Large intestine (tissue), 3 donors: ENCODE data around the gene KRTAP10-1. TPM values are rescaled to one million over a fixed set of nuclear protein-coding genes. Genes with fewer than 3 reads are reported as not detected.

ENCODE experiments used
- DNase-seq, 2 donors: peaks; one replicate each; pipeline versions ENCODE4 v3.0.0 to v3.0.0-alpha.2; 2013
- H3K27ac ChIP-seq: one replicate; pipeline ENCODE4 v1.5.1; 2013; ENCODE audit warnings: low read length
- H3K27me3 ChIP-seq: 2 replicates; pipeline ENCODE4 v1.6.1; 2013; ENCODE audit warnings: low read length; ENCODE audit not compliant: control insufficient read depth, insufficient read depth
- H3K36me3 ChIP-seq: 2 replicates; pipeline ENCODE4 v1.6.1; 2013; ENCODE audit warnings: low read length; ENCODE audit not compliant: control insufficient read depth, insufficient read depth
- H3K4me1 ChIP-seq: one replicate; pipeline ENCODE4 v1.6.1; 2013; ENCODE audit warnings: low read length; ENCODE audit not compliant: control insufficient read depth, insufficient read depth
- H3K4me3 ChIP-seq: one replicate; pipeline ENCODE4 v1.5.1; 2013; ENCODE audit warnings: low read length
- H3K9me3 ChIP-seq: one replicate; pipeline ENCODE4 v1.6.1; 2013; ENCODE audit warnings: mild to moderate bottlenecking, low read depth, low read length, moderate library complexity; ENCODE audit not compliant: control insufficient read depth
- WGBS: methylation state at CpG from one replicate; pipeline ENCODE4 v1.1.5; 2013; ENCODE audit warnings: low lambda C conversion rate; ENCODE audit not compliant: insufficient coverage; 5-methylcytosine and 5-hydroxymethylcytosine counted together
- polyA plus RNA-seq: library from polyadenylated mRNA; unstranded; fragments of 120-200 nt; gene quantifications from one replicate; pipeline ENCODE4 v1.2.1, GENCODE V29; 2013

The KRTAP10-1 gene
- polyA plus RNA-seq, 1 donor = not detected

- H3K27me3 ChIP-seq = no peaks in the 10 kb centered on the region
- no peak overlapping the region for H3K4me3 ChIP-seq
- H3K4me1 ChIP-seq = no peaks in the 10 kb centered on the region
- no peak for DNase-seq
- H3K9me3 ChIP-seq = peaks cover 5% of the 10 kb centered on the region
- WGBS = no CpG with 5 or more reads among the region's 37 CpGs
- no peak overlapping the region for H3K27ac ChIP-seq
- H3K36me3 ChIP-seq = no peaks in the 10 kb centered on the region
Measured at GRCh38 chr21:44533121-44533890, 6.7 kb downstream of the KRTAP10-1 start.

DNA sequence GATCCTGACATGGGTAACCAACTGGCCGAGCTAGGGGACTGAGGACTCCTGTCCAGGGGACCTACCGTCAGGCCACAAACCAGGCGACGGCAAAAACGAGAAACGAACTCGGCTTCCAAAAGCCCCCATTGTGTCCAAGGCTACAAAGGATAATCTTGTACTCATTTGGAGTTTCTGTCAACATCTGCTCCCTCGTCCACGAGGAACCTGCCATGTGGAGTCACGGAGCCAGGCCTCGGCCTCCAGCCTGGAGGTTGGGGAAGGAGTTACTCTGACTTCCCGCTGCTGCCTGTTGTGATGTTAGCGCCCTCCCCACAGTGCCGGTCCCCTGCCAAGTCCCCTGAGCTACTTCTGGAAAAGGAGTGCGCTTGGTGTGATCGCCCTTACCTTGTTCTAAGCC, 7.3 kb downstream of the KRTAP10-1 start:
- H3K4me3 ChIP-seq = no peak overlapping the region
- no peaks in the 10 kb centered on the region for H3K4me1 ChIP-seq
- WGBS = no CpG with 5 or more reads among the region's 16 CpGs
- H3K36me3 ChIP-seq = no peaks in the 10 kb centered on the region
- peaks cover 2% of the 10 kb centered on the region for H3K9me3 ChIP-seq
- no peak overlapping the region for H3K27ac ChIP-seq
- no peak for DNase-seq
- H3K27me3 ChIP-seq = no peaks in the 10 kb centered on the region

GRCh38 chr21:44531606-44532564, 8.1 kb downstream of the KRTAP10-1 start:
- 74% methylated on average over 3 of the region's 30 CpGs for WGBS

DNA sequence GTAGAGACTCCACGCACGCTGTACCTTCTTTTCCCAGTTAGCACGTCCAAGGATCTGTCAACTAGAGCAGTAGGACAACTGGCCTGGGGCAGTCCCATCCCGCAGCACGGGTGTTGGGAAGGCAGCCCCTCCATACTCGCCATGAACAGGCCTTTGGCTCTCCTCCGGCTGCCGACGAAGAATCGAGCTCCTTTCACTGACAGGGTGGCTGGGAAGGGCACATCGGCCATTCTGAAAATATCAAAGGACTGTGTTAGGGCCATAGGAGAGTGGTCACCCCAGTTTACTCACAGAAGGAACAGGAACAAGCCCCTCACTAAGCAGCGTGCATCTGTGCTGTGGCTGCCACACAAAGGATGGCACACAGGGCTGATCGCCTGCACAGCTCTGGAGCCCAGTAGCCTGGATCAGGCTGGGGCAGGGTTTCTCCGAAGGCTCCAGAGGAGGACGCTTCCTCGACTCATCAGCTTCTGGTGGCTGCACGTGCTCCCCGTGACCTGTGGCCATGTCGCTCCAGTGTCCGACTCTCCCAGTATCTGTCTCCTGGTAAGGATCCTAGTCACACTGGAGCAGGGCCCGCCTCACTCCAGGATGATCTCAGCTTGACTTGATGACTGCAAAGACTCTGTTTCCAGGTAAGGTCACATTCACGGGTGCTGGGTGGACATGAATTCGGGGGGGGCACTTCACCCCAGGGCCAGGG, 8.9 kb downstream of the KRTAP10-1 start:
- WGBS = no CpG with 5 or more reads among the region's 23 CpGs
- H3K4me3 ChIP-seq = no peak overlapping the region

More at GRCh38 chr21:44531606-44532564, 8.1 kb downstream of the KRTAP10-1 start:
- no peaks in the 10 kb centered on the region for H3K4me1 ChIP-seq
- H3K27me3 ChIP-seq = no peaks in the 10 kb centered on the region
- no peaks in the 10 kb centered on the region for H3K9me3 ChIP-seq
- no peak overlapping the region for H3K27ac ChIP-seq
- H3K4me3 ChIP-seq = no peak overlapping the region
- no peak for DNase-seq
- no peaks in the 10 kb centered on the region for H3K36me3 ChIP-seq

DNA sequence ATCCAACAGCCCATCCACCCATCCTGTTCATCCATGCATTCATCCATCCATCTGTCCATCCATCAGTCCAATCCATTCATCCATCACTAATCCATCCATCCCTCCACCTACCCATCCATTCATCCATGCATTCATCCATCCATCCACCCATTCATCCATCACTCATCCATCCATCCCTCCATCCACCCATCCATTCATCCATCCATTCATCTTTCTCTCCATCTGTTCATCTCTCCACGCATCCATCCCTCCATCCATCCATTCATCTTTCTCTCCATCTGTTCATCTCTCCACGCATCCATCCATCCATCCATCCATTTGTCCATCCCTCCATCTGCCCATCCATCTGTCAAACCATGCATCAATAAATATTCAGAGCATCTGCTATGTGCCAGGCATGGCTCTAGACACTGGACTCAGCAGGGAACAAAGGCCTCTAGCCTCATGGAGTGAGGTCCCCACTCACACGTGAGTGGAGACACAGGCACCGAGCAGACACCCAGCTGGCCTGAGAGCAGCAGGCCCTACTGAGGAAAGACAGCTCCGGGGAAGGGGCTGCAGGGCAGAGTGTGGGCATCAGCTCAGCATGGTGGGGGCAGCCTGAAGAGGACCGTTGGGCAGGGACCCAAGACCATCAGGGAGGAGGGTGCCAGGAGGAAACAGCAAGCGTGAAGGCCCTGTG, 9.6 kb downstream of the KRTAP10-1 start:
- 95% methylated on average over 2 of the region's 7 CpGs for whole genome bisulfite sequencing
- Histone ChIP-seq H3K4me1 (no peaks in the 10 kb centered on the region), H3K4me3 (no peak overlapping the region), H3K9me3 (no peaks in the 10 kb centered on the region), H3K27me3 (no peaks in the 10 kb centered on the region), H3K36me3 (no peaks in the 10 kb centered on the region), H3K27ac (no peak overlapping the region)
- DNase-seq = no peak

More for the DNA sequence above, 8.9 kb downstream of the KRTAP10-1 start:
- no peak overlapping the region for H3K27ac ChIP-seq
- no peaks in the 10 kb centered on the region for H3K9me3 ChIP-seq
- no peaks in the 10 kb centered on the region for H3K27me3 ChIP-seq
- H3K36me3 ChIP-seq = no peaks in the 10 kb centered on the region
- no peak for DNase-seq
- no peaks in the 10 kb centered on the region for H3K4me1 ChIP-seq

GRCh38 chr21:44529503-44530125, 10.4 kb downstream of the KRTAP10-1 start:
- H3K4me1 ChIP-seq = no peaks in the 10 kb centered on the region
- no peak overlapping the region for H3K4me3 ChIP-seq
- no peak for DNase-seq
- no peak overlapping the region for H3K27ac ChIP-seq
- no peaks in the 10 kb centered on the region for H3K27me3 ChIP-seq
- H3K36me3 ChIP-seq = no peaks in the 10 kb centered on the region
- no CpG with 5 or more reads among the region's 23 CpGs for WGBS
- no peaks in the 10 kb centered on the region for H3K9me3 ChIP-seq

GRCh38 chr21:44529011-44529421, 11.0 kb downstream of the KRTAP10-1 start:
- no peak overlapping the region for H3K4me3 ChIP-seq
- H3K9me3 ChIP-seq = no peaks in the 10 kb centered on the region
- WGBS = no CpG with 5 or more reads among the region's 17 CpGs
- H3K27me3 ChIP-seq = no peaks in the 10 kb centered on the region
- H3K4me1 ChIP-seq = no peaks in the 10 kb centered on the region
- no peak for DNase-seq
- no peaks in the 10 kb centered on the region for H3K36me3 ChIP-seq
- H3K27ac ChIP-seq = no peak overlapping the region

DNA sequence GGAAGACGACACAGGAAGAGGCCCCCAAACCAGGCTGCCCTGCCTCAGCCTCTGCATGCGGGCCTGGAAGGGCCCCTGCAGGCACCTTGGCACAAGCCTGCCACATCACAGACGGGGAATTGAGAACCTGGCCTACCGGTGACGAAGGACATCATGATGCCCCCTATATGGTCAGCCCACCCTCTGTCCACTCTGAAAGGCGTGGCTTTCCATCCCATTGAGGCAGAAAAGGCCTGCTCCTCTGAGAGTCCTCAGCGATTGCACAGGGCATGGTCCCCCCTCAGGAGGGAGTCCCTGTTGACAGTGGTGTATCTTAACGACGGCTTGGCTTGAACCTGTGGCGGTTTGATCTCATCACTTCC, 11.4 kb downstream of the KRTAP10-1 start:
- no peaks in the 10 kb centered on the region for H3K4me1 ChIP-seq
- WGBS = no CpG with 5 or more reads among the region's 10 CpGs
- H3K4me3 ChIP-seq = no peak overlapping the region
- no peaks in the 10 kb centered on the region for H3K9me3 ChIP-seq
- no peak for DNase-seq
- no peak overlapping the region for H3K27ac ChIP-seq
- no peaks in the 10 kb centered on the region for H3K27me3 ChIP-seq
- no peaks in the 10 kb centered on the region for H3K36me3 ChIP-seq

GRCh38 chr21:44527983-44528633, 11.9 kb downstream of the KRTAP10-1 start:
- no peak overlapping the region for H3K4me3 ChIP-seq
- no peak overlapping the region for H3K27ac ChIP-seq
- H3K27me3 ChIP-seq = no peaks in the 10 kb centered on the region
- H3K36me3 ChIP-seq = no peaks in the 10 kb centered on the region
- no peak for DNase-seq
- no peaks in the 10 kb centered on the region for H3K4me1 ChIP-seq
- H3K9me3 ChIP-seq = no peaks in the 10 kb centered on the region
- WGBS = no CpG with 5 or more reads among the region's 18 CpGs
